ENCODE measurements around the gene DMD.

The DMD gene

DNA sequence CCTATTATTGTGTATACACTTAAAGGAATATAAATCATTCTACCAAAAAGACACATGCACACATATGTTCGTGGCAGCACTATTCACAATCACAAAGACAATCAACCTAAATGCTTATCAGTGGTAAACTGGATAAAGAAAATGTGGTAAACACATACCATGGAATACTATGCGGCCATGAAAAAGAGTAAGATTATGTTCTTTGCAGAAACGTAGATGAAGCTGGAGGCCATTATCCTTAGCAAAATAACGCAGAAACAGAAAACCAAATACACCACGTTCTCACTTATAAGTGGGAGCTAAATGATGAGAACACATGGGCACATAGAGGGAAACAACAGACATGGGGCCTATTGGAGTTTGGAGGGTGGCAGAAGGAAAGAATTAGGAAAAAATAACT, 593.2 kb downstream of the DMD start:
- H3K4me3 ChIP-seq (ENCODE audit: control insufficient read depth, low read depth, low read length) = no peak overlapping the region
- TF ChIP-seq, protein P1, sequence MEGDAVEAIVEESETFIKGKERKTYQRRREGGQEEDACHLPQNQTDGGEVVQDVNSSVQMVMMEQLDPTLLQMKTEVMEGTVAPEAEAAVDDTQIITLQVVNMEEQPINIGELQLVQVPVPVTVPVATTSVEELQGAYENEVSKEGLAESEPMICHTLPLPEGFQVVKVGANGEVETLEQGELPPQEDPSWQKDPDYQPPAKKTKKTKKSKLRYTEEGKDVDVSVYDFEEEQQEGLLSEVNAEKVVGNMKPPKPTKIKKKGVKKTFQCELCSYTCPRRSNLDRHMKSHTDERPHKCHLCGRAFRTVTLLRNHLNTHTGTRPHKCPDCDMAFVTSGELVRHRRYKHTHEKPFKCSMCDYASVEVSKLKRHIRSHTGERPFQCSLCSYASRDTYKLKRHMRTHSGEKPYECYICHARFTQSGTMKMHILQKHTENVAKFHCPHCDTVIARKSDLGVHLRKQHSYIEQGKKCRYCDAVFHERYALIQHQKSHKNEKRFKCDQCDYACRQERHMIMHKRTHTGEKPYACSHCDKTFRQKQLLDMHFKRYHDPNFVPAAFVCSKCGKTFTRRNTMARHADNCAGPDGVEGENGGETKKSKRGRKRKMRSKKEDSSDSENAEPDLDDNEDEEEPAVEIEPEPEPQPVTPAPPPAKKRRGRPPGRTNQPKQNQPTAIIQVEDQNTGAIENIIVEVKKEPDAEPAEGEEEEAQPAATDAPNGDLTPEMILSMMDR (conservative IDR thresholded peaks at IDR 0.05; ENCODE audit: control insufficient read depth, insufficient read depth, low read depth, low read length) = no peak
- DNase-seq (ENCODE audit: low read depth) = no peak

DNA sequence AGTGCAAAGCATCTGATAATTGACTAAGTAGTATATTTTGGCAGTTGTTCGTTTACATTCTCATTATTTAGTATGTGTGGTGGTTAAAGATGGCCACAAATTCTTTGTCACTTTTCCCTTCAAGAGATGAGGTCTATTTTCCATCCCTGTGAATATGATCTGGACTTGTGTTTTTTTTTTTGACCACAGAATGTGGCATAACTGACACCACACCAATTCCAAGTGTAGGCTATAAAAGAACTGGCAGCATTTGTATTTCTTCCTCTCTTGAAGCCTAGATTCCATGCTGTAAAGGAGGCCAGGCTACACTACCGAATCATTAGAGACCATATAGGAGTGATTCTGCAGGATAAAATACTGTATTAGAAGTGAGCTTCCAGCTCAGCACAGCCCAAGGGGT, 596.6 kb downstream of the DMD start:
- H3K4me3 ChIP-seq (ENCODE audit: control insufficient read depth, low read depth, low read length) = no peak overlapping the region
- no peak for DNase-seq (ENCODE audit: low read depth)
- TF ChIP-seq, protein P1 (conservative IDR thresholded peaks at IDR 0.05; ENCODE audit: control insufficient read depth, insufficient read depth, low read depth, low read length) = no peak

DNA sequence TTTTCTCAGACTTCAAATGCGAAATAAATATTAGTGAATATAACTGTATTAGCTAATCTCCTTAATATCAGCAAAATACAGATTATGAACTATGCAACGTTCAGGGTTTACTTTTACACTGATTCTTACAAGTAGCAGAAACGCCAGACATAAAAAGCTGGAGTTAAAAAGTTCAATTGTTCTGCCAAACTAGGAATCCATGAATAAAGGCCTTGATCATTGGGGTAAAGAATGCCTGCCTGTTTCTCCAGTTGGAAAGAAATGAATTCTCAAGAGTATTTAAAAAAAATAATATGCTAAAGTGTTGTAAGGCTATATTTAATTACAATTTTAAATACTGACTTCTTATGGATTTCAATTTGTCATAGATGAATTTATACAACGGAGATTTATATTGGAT, 612.2 kb downstream of the DMD start:
- no peak overlapping the region for H3K4me3 ChIP-seq (ENCODE audit: control insufficient read depth, low read depth, low read length)
- no peak for DNase-seq (ENCODE audit: low read depth)
- TF ChIP-seq, protein P1 (conservative IDR thresholded peaks at IDR 0.05; ENCODE audit: control insufficient read depth, insufficient read depth, low read depth, low read length) = no peak

DNA sequence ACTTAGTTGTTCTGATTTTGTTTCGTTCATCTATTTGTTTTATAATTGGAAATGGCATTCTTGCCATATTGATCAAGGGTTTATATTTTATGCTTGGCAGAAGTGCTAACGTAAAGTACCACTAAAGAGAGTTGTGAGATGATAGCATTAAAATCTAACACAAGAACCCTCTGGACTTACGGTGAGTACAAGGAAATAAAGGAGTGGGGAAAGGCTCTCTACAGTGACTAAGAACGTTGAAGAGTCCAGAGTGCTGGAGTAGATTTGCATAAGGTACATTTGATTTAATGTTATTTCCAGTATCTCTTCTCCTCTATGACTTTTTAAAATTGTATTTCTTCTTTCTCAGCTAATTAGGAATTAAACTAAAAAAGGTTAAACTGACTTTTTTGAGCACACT, 612.6 kb downstream of the DMD start:
- TF ChIP-seq, protein P1 (conservative IDR thresholded peaks at IDR 0.05; ENCODE audit: control insufficient read depth, insufficient read depth, low read depth, low read length) = no peak
- no peak overlapping the region for H3K4me3 ChIP-seq (ENCODE audit: control insufficient read depth, low read depth, low read length)
- no peak for DNase-seq (ENCODE audit: low read depth)

DNA sequence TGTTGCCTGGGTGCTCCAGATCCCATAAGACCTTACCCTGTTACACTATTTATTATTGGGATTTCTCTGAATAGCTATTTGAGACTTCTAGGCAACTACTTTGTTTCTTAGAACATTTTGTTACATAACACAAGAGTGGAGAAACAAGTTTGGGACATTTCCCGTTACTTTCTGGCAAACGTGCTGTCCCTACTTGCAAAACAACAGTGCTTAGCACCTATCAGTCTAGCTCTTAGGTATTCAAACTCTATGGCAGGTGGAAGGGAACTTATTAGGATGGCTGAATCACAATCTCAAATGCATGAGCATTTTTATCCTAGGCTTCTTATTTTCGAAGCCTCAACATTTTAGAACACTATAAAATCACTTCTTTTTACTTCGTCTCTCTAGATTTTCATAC, 613.6 kb downstream of the DMD start:
- H3K4me3 ChIP-seq (ENCODE audit: control insufficient read depth, low read depth, low read length) = no peak overlapping the region
- DNase-seq (ENCODE audit: low read depth) = no peak
- TF ChIP-seq, protein P1 (conservative IDR thresholded peaks at IDR 0.05; ENCODE audit: control insufficient read depth, insufficient read depth, low read depth, low read length) = no peak

DNA sequence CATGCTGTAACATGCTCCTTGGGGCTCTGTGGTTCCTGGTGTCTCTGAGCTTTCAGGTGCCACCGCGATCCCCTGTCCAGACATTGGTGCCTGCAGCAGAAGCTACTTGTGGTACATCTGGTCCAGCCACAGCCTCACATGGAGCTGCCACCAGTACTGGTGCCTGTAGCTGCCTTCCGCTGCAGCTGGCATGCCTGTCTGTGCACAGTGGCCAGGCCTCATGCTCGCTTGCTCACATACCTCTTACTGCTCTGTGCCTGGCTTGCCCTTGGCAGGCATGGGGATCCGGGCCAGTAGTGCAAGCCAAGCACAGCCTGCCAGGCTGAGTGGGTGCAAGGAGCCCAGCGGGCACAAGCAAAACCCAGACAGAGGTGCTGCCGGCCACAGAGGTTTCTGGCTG, 618.6 kb downstream of the DMD start:
- no peak for DNase-seq (ENCODE audit: low read depth)
- TF ChIP-seq, protein P1 (conservative IDR thresholded peaks at IDR 0.05; ENCODE audit: control insufficient read depth, insufficient read depth, low read depth, low read length) = no peak
- H3K4me3 ChIP-seq (ENCODE audit: control insufficient read depth, low read depth, low read length) = no peak overlapping the region

DNA sequence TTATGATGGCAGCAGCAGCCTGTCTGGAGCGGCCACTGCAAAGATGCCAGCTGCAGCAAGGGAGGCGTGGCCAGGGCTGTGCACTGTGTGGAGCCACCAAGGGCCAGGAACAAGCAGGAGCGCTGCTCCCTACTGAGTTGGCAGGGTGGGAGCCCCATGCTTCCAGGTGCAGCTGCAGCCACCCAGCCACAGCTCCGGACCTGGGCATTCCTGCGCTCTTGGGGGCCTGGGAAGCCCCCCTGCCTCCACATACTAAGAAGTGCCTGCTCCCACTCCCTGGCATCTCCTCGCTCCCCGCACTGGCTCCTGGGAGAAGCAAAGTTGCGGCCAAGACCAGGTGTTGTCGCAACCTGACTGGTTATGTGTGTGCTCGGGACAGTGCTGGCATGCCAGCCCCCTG, 619.8 kb downstream of the DMD start:
- TF ChIP-seq, protein P1 (conservative IDR thresholded peaks at IDR 0.05; ENCODE audit: control insufficient read depth, insufficient read depth, low read depth, low read length) = no peak
- no peak for DNase-seq (ENCODE audit: low read depth)

More for the DNA sequence above, 619.8 kb downstream of the DMD start:
- no peak overlapping the region for H3K4me3 ChIP-seq (ENCODE audit: control insufficient read depth, low read depth, low read length)

All from fibroblast of mammary gland (primary cell).